ENCODE results near the gene MYLK2.

MYLK2 gene

GRCh38 chr20:31869673-31869941 is 50.5 kb downstream of the MYLK2 start:
- Histone ChIP-seq H3K27ac (peak overlapping the region; percentile 77 to 78), H3K27me3 (no peaks in the 10 kb centered on the region), H3K4me1 (peaks cover 4 to 32% (median 27%) of the 10 kb centered on the region in 4 donors), H3K36me3 (peaks cover 0 to 4% (median 0%) of the 10 kb centered on the region in 3 donors), H3K9me3 (no peaks in the 10 kb centered on the region), H3K4me3 (peak overlapping the region; percentile 64 to 73)
- intact Hi-C loops (cut with DNase I; ENCODE audit: low total_unique reads), result no loop called here
- TF ChIP-seq CTCF (IDR thresholded peaks at IDR 0.05), result no peak
- DNase-seq, result no peak

GRCh38 chr20:31869942-31870725 is 51.0 kb downstream of the MYLK2 start, which contains the start of the genes DUSP15 and TTLL9:
DUSP15 (minus strand) TSS chr20:31870527; CDS start chr20:31870337, 190 bp downstream.
TTLL9 (plus strand) TSS chr20:31870634; CDS start chr20:31871127, 493 bp downstream.
- Histone ChIP-seq H3K27ac (peak within 1 kb of the TSS; percentile 77 to 78), H3K4me3 (peak within 1 kb of the TSS; percentile 64 to 73), H3K36me3 (no peaks in the 10 kb centered on the region)

GRCh38 chr20:31870726-31871617 is 51.8 kb downstream of the MYLK2 start:
- H3K27me3 ChIP-seq, result no peaks in the 10 kb centered on the region
- no peak for DNase-seq
- H3K4me3 ChIP-seq, result peak overlapping the region; percentile 64 to 73
- TF ChIP-seq CTCF (IDR thresholded peaks at IDR 0.05), result no peak
- peak overlapping the region; percentile 77 to 78 for H3K27ac ChIP-seq
- H3K36me3 ChIP-seq, result no peaks in the 10 kb centered on the region
- H3K9me3 ChIP-seq, result no peaks in the 10 kb centered on the region
- intact Hi-C loops (cut with DNase I; ENCODE audit: low total_unique reads), result no loop called here
- H3K4me1 ChIP-seq, result peaks cover 4 to 32% (median 27%) of the 10 kb centered on the region in 4 donors

More at GRCh38 chr20:31869942-31870725, 51.0 kb downstream of the MYLK2 start, which contains the start of the genes DUSP15 and TTLL9:
- peak; percentile 49 to 80 for DNase-seq
- Histone ChIP-seq H3K9me3 (no peaks in the 10 kb centered on the region), H3K27me3 (no peaks in the 10 kb centered on the region), H3K4me1 (peaks cover 4 to 32% (median 27%) of the 10 kb centered on the region in 4 donors)
- TF ChIP-seq CTCF (IDR thresholded peaks at IDR 0.05), result no peak
- intact Hi-C loops (cut with DNase I; ENCODE audit: low total_unique reads), result no loop called here

GRCh38 chr20:31871618-31871954 is 52.4 kb downstream of the MYLK2 start:
- peaks cover 4 to 32% (median 27%) of the 10 kb centered on the region in 4 donors for H3K4me1 ChIP-seq
- H3K27me3 ChIP-seq, result no peaks in the 10 kb centered on the region
- intact Hi-C loops (cut with DNase I; ENCODE audit: low total_unique reads), result no loop called here
- no peak for TF ChIP-seq CTCF (IDR thresholded peaks at IDR 0.05)
- DNase-seq, result no peak
- no peak overlapping the region for H3K27ac ChIP-seq
- no peaks in the 10 kb centered on the region for H3K36me3 ChIP-seq
- H3K9me3 ChIP-seq, result no peaks in the 10 kb centered on the region
- H3K4me3 ChIP-seq, result no peak overlapping the region

GRCh38 chr20:31872406-31872805 is 53.2 kb downstream of the MYLK2 start:
- H3K4me1 ChIP-seq, result peaks cover 4 to 32% (median 27%) of the 10 kb centered on the region in 4 donors
- no peak for TF ChIP-seq CTCF (IDR thresholded peaks at IDR 0.05)
- DNase-seq, result no peak
- H3K27me3 ChIP-seq, result no peaks in the 10 kb centered on the region
- no peak overlapping the region for H3K4me3 ChIP-seq
- no peaks in the 10 kb centered on the region for H3K36me3 ChIP-seq
- intact Hi-C loops (cut with DNase I; ENCODE audit: low total_unique reads), result no loop called here
- H3K9me3 ChIP-seq, result no peaks in the 10 kb centered on the region
- H3K27ac ChIP-seq, result no peak overlapping the region
